ENCODE data around the gene ATP6V1G2. TPM values are rescaled to one million over a fixed set of nuclear protein-coding genes. Genes with fewer than 3 reads are reported as not detected.
A peak's percentile ranks its signal among the peaks of the same experiment; 100 is the strongest.

The ATP6V1G2 gene
- total and polyA plus RNA-seq, 5 donors: 1.7 to 3.8 (median 2.8) TPM

- H3K9me3 ChIP-seq (ENCODE audit: control insufficient read depth, low read length): no peaks in the 10 kb centered on the region
- intact Hi-C loops (cut with DNase I): loop anchor here in 2 of 4 donors (5.0 kb wide), 1 partner anchor 34 kb away; the partner anchor contains the start of genes ATP6V1G2 (in 2 of the 2) and NFKBIL1 (in 2 of the 2)
- H3K4me3 ChIP-seq (ENCODE audit: low read length): peak overlapping the region; percentile 72
- H3K27me3 ChIP-seq (ENCODE audit: control insufficient read depth, insufficient read depth): no peaks in the 10 kb centered on the region
- WGBS: 24% methylated on average over 21 of the region's 21 CpGs
- no peaks in the 10 kb centered on the region for H3K4me1 ChIP-seq (ENCODE audit: control insufficient read depth, insufficient read depth, low read length)
- ATAC-seq (peak; percentile 13 to 20), DNase-seq (peak in 2 of 3 donors; percentile 22 to 67)
- peak overlapping the region; percentile 77 for H3K27ac ChIP-seq (ENCODE audit: low read length)
Measured at GRCh38 chr6:31581434-31582229, 35.2 kb upstream of the ATP6V1G2 start.

GRCh38 chr6:31580807-31581433 is 34.5 kb upstream of the ATP6V1G2 start:
- Histone ChIP-seq H3K27ac (ENCODE audit: low read length) (peak overlapping the region; percentile 77), H3K4me1 (ENCODE audit: control insufficient read depth, insufficient read depth, low read length) (no peaks in the 10 kb centered on the region), H3K27me3 (ENCODE audit: control insufficient read depth, insufficient read depth) (no peaks in the 10 kb centered on the region), H3K9me3 (ENCODE audit: control insufficient read depth, low read length) (no peaks in the 10 kb centered on the region), H3K4me3 (ENCODE audit: low read length) (peak overlapping the region; percentile 72)
- DNase-seq: peak; percentile 89 to 97 (median 97)
- intact Hi-C loops (cut with DNase I): loop anchor here in 2 of 4 donors (5.0 kb wide), 1 partner anchor 34 kb away; the partner anchor contains the start of genes ATP6V1G2 (in 2 of the 2) and NFKBIL1 (in 2 of the 2)
- peak; percentile 98 for ATAC-seq
- WGBS: under 1% methylated on average over 62 of the region's 62 CpGs

- WGBS: 38% methylated on average over 11 of the region's 11 CpGs
- intact Hi-C loops (cut with DNase I): loop anchor here in 2 of 4 donors (5.0 kb wide), 1 partner anchor 33 kb away; the partner anchor contains the start of genes ATP6V1G2 (in 2 of the 2) and NFKBIL1 (in 2 of the 2)
- Histone ChIP-seq H3K9me3 (ENCODE audit: control insufficient read depth, low read length) (no peaks in the 10 kb centered on the region), H3K4me1 (ENCODE audit: control insufficient read depth, insufficient read depth, low read length) (no peaks in the 10 kb centered on the region), H3K27me3 (ENCODE audit: control insufficient read depth, insufficient read depth) (no peaks in the 10 kb centered on the region), H3K27ac (ENCODE audit: low read length) (no peak overlapping the region), H3K4me3 (ENCODE audit: low read length) (peak overlapping the region; percentile 72)
- DNase-seq (no peak), ATAC-seq (no peak)
Measured at GRCh38 chr6:31580438-31580740, 34.0 kb upstream of the ATP6V1G2 start.

- no peak overlapping the region for H3K4me3 ChIP-seq (ENCODE audit: low read length)
- no peaks in the 10 kb centered on the region for H3K27me3 ChIP-seq (ENCODE audit: control insufficient read depth, insufficient read depth)
- H3K27ac ChIP-seq (ENCODE audit: low read length): no peak overlapping the region
- H3K9me3 ChIP-seq (ENCODE audit: control insufficient read depth, low read length): no peaks in the 10 kb centered on the region
- no peak for DNase-seq
- intact Hi-C loops (cut with DNase I): loop anchor here in 2 of 4 donors (5.0 kb wide), 1 partner anchor 32 kb away; the partner anchor contains the start of genes ATP6V1G2 (in 2 of the 2) and NFKBIL1 (in 2 of the 2)
- no peaks in the 10 kb centered on the region for H3K4me1 ChIP-seq (ENCODE audit: control insufficient read depth, insufficient read depth, low read length)
- no peak for ATAC-seq
- WGBS: 90% methylated on average over 8 of the region's 8 CpGs
Measured at GRCh38 chr6:31579546-31580437, 33.4 kb upstream of the ATP6V1G2 start.

DNA sequence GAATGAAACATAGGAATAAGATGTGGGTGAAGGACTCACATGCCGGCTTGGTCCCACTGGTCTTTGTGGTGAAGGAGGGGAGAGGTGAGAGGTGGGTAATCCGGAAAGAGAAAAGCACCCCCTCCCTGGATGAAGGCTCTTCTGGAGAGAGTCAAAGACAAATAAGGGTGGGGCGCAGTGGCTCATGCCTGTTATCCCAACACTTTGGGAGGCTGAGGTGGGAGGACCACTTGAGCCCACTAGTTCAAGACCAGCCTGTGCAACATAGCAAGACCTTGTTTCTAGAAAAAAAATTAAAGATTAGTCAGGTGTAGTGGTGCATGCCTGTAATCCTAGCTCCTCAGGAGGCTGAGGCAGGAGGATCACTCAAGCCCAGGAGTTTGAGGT is 32.7 kb upstream of the ATP6V1G2 start:
- Histone ChIP-seq H3K27me3 (ENCODE audit: control insufficient read depth, insufficient read depth) (no peaks in the 10 kb centered on the region), H3K27ac (ENCODE audit: low read length) (no peak overlapping the region), H3K4me3 (ENCODE audit: low read length) (no peak overlapping the region), H3K9me3 (ENCODE audit: control insufficient read depth, low read length) (no peaks in the 10 kb centered on the region), H3K4me1 (ENCODE audit: control insufficient read depth, insufficient read depth, low read length) (no peaks in the 10 kb centered on the region)
- WGBS: 90% methylated on average over 3 of the region's 3 CpGs
- intact Hi-C loops (cut with DNase I): no loop called here
- no peak for DNase-seq
- no peak for ATAC-seq

GRCh38 chr6:31578184-31579118 is 32.0 kb upstream of the ATP6V1G2 start:
- WGBS: 83% methylated on average over 12 of the region's 12 CpGs

GRCh38 chr6:31577579-31577966 is 31.2 kb upstream of the ATP6V1G2 start:
- Histone ChIP-seq H3K27ac (ENCODE audit: low read length) (no peak overlapping the region), H3K27me3 (ENCODE audit: control insufficient read depth, insufficient read depth) (no peaks in the 10 kb centered on the region), H3K4me1 (ENCODE audit: control insufficient read depth, insufficient read depth, low read length) (no peaks in the 10 kb centered on the region), H3K9me3 (ENCODE audit: control insufficient read depth, low read length) (no peaks in the 10 kb centered on the region), H3K4me3 (ENCODE audit: low read length) (no peak overlapping the region)
- ATAC-seq (no peak), DNase-seq (no peak)
- WGBS: 86% methylated on average over 3 of the region's 3 CpGs
- intact Hi-C loops (cut with DNase I): no loop called here

More at GRCh38 chr6:31578184-31579118, 32.0 kb upstream of the ATP6V1G2 start:
- H3K27ac ChIP-seq (ENCODE audit: low read length): no peak overlapping the region
- intact Hi-C loops (cut with DNase I): no loop called here
- H3K4me1 ChIP-seq (ENCODE audit: control insufficient read depth, insufficient read depth, low read length): no peaks in the 10 kb centered on the region
- no peak for ATAC-seq
- H3K4me3 ChIP-seq (ENCODE audit: low read length): no peak overlapping the region
- no peaks in the 10 kb centered on the region for H3K27me3 ChIP-seq (ENCODE audit: control insufficient read depth, insufficient read depth)
- no peaks in the 10 kb centered on the region for H3K9me3 ChIP-seq (ENCODE audit: control insufficient read depth, low read length)
- DNase-seq: no peak

GRCh38 chr6:31576897-31577578 is 30.6 kb upstream of the ATP6V1G2 start:
- intact Hi-C loops (cut with DNase I): no loop called here
- no peak overlapping the region for H3K27ac ChIP-seq (ENCODE audit: low read length)
- H3K27me3 ChIP-seq (ENCODE audit: control insufficient read depth, insufficient read depth): no peaks in the 10 kb centered on the region
- H3K4me3 ChIP-seq (ENCODE audit: low read length): no peak overlapping the region
- DNase-seq (no peak), ATAC-seq (no peak)
- WGBS: 87% methylated on average over 19 of the region's 19 CpGs
- H3K4me1 ChIP-seq (ENCODE audit: control insufficient read depth, insufficient read depth, low read length): no peaks in the 10 kb centered on the region
- no peaks in the 10 kb centered on the region for H3K9me3 ChIP-seq (ENCODE audit: control insufficient read depth, low read length)

DNA sequence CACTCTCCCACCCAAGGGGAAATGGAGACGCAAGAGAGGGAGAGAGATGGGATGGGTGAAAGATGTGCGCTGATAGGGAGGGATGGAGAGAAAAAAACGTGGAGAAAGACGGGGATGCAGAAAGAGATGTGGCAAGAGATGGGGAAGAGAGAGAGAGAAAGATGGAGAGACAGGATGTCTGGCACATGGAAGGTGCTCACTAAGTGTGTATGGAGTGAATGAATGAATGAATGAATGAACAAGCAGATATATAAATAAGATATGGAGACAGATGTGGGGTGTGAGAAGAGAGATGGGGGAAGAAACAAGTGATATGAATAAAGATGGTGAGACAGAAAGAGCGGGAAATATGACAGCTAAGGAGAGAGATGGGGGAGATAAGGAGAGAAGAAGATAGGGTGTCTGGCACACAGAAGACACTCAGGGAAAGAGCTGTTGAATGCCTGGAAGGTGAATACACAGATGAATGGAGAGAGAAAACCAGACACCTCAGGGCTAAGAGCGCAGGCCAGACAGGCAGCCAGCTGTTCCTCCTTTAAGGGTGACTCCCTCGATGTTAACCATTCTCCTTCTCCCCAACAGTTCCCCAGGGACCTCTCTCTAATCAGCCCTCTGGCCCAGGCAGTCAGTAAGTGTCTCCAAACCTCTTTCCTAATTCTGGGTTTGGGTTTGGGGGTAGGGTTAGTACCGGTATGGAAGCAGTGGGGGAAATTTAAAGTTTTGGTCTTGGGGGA is 29.7 kb upstream of the ATP6V1G2 start:
- Histone ChIP-seq H3K27me3 (ENCODE audit: control insufficient read depth, insufficient read depth) (no peaks in the 10 kb centered on the region), H3K9me3 (ENCODE audit: control insufficient read depth, low read length) (no peaks in the 10 kb centered on the region), H3K4me1 (ENCODE audit: control insufficient read depth, insufficient read depth, low read length) (no peaks in the 10 kb centered on the region), H3K27ac (ENCODE audit: low read length) (no peak overlapping the region), H3K4me3 (ENCODE audit: low read length) (peak overlapping the region; percentile 34)
- DNase-seq (no peak), ATAC-seq (no peak)
- intact Hi-C loops (cut with DNase I): no loop called here
- 65% methylated on average over 8 of the region's 8 CpGs for WGBS

All from right cardiac atrium (tissue), 5 donors.